ENCODE data around the gene ZNF710. TPM values are rescaled to one million over a fixed set of nuclear protein-coding genes. Genes with fewer than 3 reads are reported as not detected.

The ZNF710 gene
- total and polyA plus RNA-seq, 2 experiments from 2014 or later: 15.9 to 18.2 TPM

DNA sequence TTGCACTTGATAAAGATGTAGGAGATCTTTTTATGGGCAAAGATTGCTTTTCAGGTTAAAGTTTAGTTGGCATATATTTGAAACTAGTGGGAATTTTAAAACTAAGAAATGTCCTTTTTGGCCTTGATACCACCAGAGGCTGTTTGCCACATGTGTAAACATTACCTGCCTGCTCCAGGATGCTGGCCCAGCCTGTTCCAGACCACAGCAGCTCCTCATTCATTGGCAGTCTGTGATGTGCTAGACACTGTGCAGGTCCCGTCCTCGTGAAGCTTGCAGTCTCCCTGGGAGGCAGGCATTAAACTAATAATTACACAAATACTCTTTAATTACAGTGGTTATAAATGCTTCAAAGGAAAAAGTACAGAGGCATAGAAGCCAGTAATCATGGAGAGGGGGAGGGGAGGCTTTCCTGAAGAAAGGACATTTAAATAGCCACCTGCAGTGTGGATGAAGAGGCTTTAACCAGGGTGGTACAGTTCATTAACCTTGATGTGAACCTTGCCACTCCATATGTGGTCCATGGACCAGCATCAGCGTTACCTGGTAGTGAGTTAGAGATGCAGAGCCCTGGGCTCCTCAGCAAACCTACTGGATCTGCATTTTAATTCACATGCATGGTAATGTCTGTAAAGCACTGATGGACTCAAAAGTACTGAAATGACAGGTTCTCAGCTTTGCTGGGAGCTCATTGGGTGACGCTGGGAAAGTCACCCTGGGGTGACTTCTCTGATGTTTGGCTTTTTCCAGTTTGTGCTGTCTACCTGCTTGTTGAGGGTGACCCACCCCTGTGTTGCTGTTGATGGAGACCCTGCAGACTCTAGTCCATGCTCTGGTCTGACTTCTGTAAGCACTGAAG, 5.3 kb downstream of the ZNF710 start (continued):
- TF ChIP-seq, protein P1, sequence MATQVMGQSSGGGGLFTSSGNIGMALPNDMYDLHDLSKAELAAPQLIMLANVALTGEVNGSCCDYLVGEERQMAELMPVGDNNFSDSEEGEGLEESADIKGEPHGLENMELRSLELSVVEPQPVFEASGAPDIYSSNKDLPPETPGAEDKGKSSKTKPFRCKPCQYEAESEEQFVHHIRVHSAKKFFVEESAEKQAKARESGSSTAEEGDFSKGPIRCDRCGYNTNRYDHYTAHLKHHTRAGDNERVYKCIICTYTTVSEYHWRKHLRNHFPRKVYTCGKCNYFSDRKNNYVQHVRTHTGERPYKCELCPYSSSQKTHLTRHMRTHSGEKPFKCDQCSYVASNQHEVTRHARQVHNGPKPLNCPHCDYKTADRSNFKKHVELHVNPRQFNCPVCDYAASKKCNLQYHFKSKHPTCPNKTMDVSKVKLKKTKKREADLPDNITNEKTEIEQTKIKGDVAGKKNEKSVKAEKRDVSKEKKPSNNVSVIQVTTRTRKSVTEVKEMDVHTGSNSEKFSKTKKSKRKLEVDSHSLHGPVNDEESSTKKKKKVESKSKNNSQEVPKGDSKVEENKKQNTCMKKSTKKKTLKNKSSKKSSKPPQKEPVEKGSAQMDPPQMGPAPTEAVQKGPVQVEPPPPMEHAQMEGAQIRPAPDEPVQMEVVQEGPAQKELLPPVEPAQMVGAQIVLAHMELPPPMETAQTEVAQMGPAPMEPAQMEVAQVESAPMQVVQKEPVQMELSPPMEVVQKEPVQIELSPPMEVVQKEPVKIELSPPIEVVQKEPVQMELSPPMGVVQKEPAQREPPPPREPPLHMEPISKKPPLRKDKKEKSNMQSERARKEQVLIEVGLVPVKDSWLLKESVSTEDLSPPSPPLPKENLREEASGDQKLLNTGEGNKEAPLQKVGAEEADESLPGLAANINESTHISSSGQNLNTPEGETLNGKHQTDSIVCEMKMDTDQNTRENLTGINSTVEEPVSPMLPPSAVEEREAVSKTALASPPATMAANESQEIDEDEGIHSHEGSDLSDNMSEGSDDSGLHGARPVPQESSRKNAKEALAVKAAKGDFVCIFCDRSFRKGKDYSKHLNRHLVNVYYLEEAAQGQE (IDR thresholded peaks at IDR 0.05; ENCODE audit: unreplicated experiment): no peak
- TF ChIP-seq POLR2AphosphoS5 (IDR thresholded peaks at IDR 0.05; ENCODE audit: low read depth): no peak
- TF ChIP-seq, protein P2, sequence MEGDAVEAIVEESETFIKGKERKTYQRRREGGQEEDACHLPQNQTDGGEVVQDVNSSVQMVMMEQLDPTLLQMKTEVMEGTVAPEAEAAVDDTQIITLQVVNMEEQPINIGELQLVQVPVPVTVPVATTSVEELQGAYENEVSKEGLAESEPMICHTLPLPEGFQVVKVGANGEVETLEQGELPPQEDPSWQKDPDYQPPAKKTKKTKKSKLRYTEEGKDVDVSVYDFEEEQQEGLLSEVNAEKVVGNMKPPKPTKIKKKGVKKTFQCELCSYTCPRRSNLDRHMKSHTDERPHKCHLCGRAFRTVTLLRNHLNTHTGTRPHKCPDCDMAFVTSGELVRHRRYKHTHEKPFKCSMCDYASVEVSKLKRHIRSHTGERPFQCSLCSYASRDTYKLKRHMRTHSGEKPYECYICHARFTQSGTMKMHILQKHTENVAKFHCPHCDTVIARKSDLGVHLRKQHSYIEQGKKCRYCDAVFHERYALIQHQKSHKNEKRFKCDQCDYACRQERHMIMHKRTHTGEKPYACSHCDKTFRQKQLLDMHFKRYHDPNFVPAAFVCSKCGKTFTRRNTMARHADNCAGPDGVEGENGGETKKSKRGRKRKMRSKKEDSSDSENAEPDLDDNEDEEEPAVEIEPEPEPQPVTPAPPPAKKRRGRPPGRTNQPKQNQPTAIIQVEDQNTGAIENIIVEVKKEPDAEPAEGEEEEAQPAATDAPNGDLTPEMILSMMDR (conservative IDR thresholded peaks at IDR 0.05; ENCODE audit: low read depth in 2 of 2): no peak

DNA sequence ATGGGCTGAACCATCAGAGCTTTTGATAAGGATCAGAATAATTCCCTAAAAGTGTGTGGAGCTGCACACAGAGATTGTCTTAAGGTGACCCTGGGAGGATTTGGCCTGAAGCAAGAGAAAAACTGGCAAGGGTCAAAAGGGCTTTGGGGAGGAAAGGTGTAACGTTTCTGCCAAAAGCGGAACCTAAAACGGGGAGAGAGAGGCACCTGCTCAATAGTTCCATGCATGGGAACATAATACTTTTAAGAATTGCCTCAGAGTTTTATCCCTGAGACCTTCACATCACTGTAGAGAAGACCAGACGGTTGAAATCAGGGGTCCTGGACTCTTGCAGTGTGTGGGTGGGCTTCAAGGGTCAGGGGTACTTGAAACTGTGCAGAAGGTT, 5.9 kb downstream of the ZNF710 start:
- no peak for ATAC-seq
- H3K79me2 ChIP-seq (replicated peaks; ENCODE audit: insufficient read depth): peaks cover 93% of the 10 kb centered on the region
- peaks cover 12% of the 10 kb centered on the region for H3K27me3 ChIP-seq (ENCODE audit: insufficient read depth)
- no peaks in the 10 kb centered on the region for H3K9me2 ChIP-seq (ENCODE audit: insufficient read depth)
- no peak overlapping the region for H3K4me3 ChIP-seq
- peaks cover 34% of the 10 kb centered on the region for H3K4me1 ChIP-seq (ENCODE audit: insufficient read depth)
- no peak for DNase-seq (ENCODE audit: low spot score)
- Mint-ChIP-seq H3K4me1 (peaks cover 46% of the 10 kb centered on the region), H3K27me3 (ENCODE audit: insufficient read depth, low read depth, poor library complexity) (peaks cover 24% of the 10 kb centered on the region), H3K9me3 (peaks cover 10% of the 10 kb centered on the region; the same call in 2 of the 3 replicates), H3K36me3 (ENCODE audit: low read depth) (peaks cover 21% of the 10 kb centered on the region; the same call in 2 of the 3 replicates), H3K27ac (no peak overlapping the region), H3K4me3 (no peak overlapping the region; the same call in 2 of the 3 replicates)
- H3K36me3 ChIP-seq (ENCODE audit: insufficient read depth): peaks cover 9% of the 10 kb centered on the region; the same call in 1 of the 2 replicates
- H4K20me1 ChIP-seq (replicated peaks; ENCODE audit: insufficient read depth): peaks cover 46% of the 10 kb centered on the region
- no peaks in the 10 kb centered on the region; the same call in 1 of the 2 replicates for H3F3A ChIP-seq (replicated peaks; ENCODE audit: low read depth)
- H3K27ac ChIP-seq (ENCODE audit: low read depth): no peak overlapping the region
- 0 out of 2 replicates have a peak overlapping the region, but pooled peaks have one; percentile 35 for H3K4me2 ChIP-seq
- H2AFZ ChIP-seq: no peak overlapping the region
- no peak for TF ChIP-seq ZNF331 (CRISPR knock-in tag; IDR thresholded peaks at IDR 0.05; ENCODE audit: low read depth)
- TF ChIP-seq, protein P3, sequence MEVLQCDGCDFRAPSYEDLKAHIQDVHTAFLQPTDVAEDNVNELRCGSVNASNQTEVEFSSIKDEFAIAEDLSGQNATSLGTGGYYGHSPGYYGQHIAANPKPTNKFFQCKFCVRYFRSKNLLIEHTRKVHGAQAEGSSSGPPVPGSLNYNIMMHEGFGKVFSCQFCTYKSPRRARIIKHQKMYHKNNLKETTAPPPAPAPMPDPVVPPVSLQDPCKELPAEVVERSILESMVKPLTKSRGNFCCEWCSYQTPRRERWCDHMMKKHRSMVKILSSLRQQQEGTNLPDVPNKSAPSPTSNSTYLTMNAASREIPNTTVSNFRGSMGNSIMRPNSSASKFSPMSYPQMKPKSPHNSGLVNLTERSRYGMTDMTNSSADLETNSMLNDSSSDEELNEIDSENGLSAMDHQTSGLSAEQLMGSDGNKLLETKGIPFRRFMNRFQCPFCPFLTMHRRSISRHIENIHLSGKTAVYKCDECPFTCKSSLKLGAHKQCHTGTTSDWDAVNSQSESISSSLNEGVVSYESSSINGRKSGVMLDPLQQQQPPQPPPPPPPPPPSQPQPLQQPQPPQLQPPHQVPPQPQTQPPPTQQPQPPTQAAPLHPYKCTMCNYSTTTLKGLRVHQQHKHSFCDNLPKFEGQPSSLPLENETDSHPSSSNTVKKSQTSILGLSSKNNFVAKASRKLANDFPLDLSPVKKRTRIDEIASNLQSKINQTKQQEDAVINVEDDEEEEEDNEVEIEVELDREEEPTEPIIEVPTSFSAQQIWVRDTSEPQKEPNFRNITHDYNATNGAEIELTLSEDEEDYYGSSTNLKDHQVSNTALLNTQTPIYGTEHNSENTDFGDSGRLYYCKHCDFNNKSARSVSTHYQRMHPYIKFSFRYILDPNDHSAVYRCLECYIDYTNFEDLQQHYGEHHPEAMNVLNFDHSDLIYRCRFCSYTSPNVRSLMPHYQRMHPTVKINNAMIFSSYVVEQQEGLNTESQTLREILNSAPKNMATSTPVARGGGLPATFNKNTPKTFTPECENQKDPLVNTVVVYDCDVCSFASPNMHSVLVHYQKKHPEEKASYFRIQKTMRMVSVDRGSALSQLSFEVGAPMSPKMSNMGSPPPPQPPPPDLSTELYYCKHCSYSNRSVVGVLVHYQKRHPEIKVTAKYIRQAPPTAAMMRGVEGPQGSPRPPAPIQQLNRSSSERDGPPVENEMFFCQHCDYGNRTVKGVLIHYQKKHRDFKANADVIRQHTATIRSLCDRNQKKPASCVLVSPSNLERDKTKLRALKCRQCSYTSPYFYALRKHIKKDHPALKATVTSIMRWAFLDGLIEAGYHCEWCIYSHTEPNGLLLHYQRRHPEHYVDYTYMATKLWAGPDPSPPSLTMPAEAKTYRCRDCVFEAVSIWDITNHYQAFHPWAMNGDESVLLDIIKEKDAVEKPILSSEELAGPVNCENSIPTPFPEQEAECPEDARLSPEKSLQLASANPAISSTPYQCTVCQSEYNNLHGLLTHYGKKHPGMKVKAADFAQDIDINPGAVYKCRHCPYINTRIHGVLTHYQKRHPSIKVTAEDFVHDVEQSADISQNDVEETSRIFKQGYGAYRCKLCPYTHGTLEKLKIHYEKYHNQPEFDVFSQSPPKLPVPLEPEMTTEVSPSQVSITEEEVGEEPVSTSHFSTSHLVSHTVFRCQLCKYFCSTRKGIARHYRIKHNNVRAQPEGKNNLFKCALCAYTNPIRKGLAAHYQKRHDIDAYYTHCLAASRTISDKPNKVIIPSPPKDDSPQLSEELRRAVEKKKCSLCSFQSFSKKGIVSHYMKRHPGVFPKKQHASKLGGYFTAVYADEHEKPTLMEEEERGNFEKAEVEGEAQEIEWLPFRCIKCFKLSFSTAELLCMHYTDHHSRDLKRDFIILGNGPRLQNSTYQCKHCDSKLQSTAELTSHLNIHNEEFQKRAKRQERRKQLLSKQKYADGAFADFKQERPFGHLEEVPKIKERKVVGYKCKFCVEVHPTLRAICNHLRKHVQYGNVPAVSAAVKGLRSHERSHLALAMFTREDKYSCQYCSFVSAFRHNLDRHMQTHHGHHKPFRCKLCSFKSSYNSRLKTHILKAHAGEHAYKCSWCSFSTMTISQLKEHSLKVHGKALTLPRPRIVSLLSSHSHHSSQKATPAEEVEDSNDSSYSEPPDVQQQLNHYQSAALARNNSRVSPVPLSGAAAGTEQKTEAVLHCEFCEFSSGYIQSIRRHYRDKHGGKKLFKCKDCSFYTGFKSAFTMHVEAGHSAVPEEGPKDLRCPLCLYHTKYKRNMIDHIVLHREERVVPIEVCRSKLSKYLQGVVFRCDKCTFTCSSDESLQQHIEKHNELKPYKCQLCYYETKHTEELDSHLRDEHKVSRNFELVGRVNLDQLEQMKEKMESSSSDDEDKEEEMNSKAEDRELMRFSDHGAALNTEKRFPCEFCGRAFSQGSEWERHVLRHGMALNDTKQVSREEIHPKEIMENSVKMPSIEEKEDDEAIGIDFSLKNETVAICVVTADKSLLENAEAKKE (CRISPR knock-in tag; IDR thresholded peaks at IDR 0.05): no peak
- no peak for TF ChIP-seq JUNB (IDR thresholded peaks at IDR 0.05; ENCODE audit: unreplicated experiment)
- TF ChIP-seq, protein P4, sequence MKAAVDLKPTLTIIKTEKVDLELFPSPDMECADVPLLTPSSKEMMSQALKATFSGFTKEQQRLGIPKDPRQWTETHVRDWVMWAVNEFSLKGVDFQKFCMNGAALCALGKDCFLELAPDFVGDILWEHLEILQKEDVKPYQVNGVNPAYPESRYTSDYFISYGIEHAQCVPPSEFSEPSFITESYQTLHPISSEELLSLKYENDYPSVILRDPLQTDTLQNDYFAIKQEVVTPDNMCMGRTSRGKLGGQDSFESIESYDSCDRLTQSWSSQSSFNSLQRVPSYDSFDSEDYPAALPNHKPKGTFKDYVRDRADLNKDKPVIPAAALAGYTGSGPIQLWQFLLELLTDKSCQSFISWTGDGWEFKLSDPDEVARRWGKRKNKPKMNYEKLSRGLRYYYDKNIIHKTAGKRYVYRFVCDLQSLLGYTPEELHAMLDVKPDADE (IDR thresholded peaks at IDR 0.05): no peak
- TF ChIP-seq NANOG (IDR thresholded peaks at IDR 0.05; ENCODE audit: borderline replicate concordance): no peak
- TF ChIP-seq ZNF114 (CRISPR knock-in tag; IDR thresholded peaks at IDR 0.05): no peak
- no peak for TF ChIP-seq STAT1 (IDR thresholded peaks at IDR 0.05; ENCODE audit: unreplicated experiment)
- TF ChIP-seq POLR2AphosphoS5 (IDR thresholded peaks at IDR 0.05; ENCODE audit: low read depth): no peak
